Osteoblast (primary cell): ENCODE data around the gene SMC3. TPM values are rescaled to one million over a fixed set of nuclear protein-coding genes. Genes with fewer than 3 reads are reported as not detected.

Experiments
- DNase-seq: peaks from one replicate; pipeline ENCODE4 v3.0.0; 2011; ENCODE audit warnings: low spot score, mixed read lengths; ENCODE audit not compliant: insufficient read length; ENCODE audit errors: missing footprints
- H2AFZ ChIP-seq: 2 replicates; pipeline ENCODE4 v1.6.0; 2011; ENCODE audit warnings: mild to moderate bottlenecking, low read length
- H3K27ac ChIP-seq: 2 replicates; pipeline ENCODE4 v1.5.1; 2011; ENCODE audit warnings: mild to moderate bottlenecking, low read depth, low read length, moderate library complexity
- H3K27me3 ChIP-seq: 2 replicates; pipeline ENCODE4 v1.6.0; 2012; ENCODE audit warnings: mild to moderate bottlenecking, control low read depth, inconsistent platforms, low read length, moderate library complexity; ENCODE audit not compliant: insufficient read depth
- H3K36me3 ChIP-seq: 2 replicates; pipeline ENCODE4 v1.5.1; 2011; ENCODE audit warnings: mild to moderate bottlenecking, low read length, control low read depth, moderate library complexity; ENCODE audit not compliant: insufficient read depth
- H3K4me1 ChIP-seq: 2 replicates; pipeline ENCODE4 v1.5.1; 2011; ENCODE audit warnings: mild to moderate bottlenecking, low read length, control low read depth, moderate library complexity; ENCODE audit not compliant: insufficient read depth
- H3K4me2 ChIP-seq: 2 replicates; pipeline ENCODE4 v1.6.0; 2011; ENCODE audit warnings: mild to moderate bottlenecking, low read length; ENCODE audit not compliant: insufficient read depth
- H3K4me3 ChIP-seq: fragments of 200-600 bp; sonication (generic); 3 replicates; pipeline ENCODE4 v1.5.1; 2012; ENCODE audit warnings: mild to moderate bottlenecking, low read length, inconsistent platforms; ENCODE audit not compliant: insufficient read depth
- H3K79me2 ChIP-seq: 2 replicates; pipeline ENCODE4 v1.6.0; 2012; ENCODE audit warnings: mild to moderate bottlenecking, low read length, control low read depth, inconsistent platforms; ENCODE audit not compliant: insufficient read depth
- H3K9me3 ChIP-seq: 2 replicates; pipeline ENCODE4 v1.5.1; 2011; ENCODE audit warnings: low read depth, low read length, control low read depth
- H4K20me1 ChIP-seq: 2 replicates; pipeline ENCODE4 v1.6.0; 2012; ENCODE audit warnings: mild to moderate bottlenecking, low read length, control low read depth; ENCODE audit not compliant: insufficient read depth
- CTCF ChIP-seq: IDR thresholded peaks from 2 replicates; pipeline ENCODE4 v1.5.1; 2011; ENCODE audit warnings: mild to moderate bottlenecking, low read depth, low read length, moderate library complexity; ENCODE audit errors: extremely low read depth
- total RNA-seq: library from RNA; depleted of rRNA; stranded (reverse); fragments of >200 nt; gene quantifications from 2 replicates; pipeline ENCODE4 v1.2.3, GENCODE V29; 2012

Gene SMC3
- total RNA-seq, 1 donor: 20.3 TPM

GRCh38 chr10:110616493-110617033 lies 49.1 kb downstream of the SMC3 start:
- H3K4me2 ChIP-seq: no peak overlapping the region
- TF ChIP-seq CTCF: no peak
- H3K36me3 ChIP-seq: no peaks in the 10 kb centered on the region
- H3K4me1 ChIP-seq: no peaks in the 10 kb centered on the region
- H3K27ac ChIP-seq: no peak overlapping the region
- H2AFZ ChIP-seq: no peak overlapping the region
- no peaks in the 10 kb centered on the region for H3K9me3 ChIP-seq
- H3K4me3 ChIP-seq: no peak overlapping the region
- no peaks in the 10 kb centered on the region for H3K79me2 ChIP-seq
- H3K27me3 ChIP-seq: peaks cover 11% of the 10 kb centered on the region
- DNase-seq: no peak
- H4K20me1 ChIP-seq: no peaks in the 10 kb centered on the region

GRCh38 chr10:110617425-110618229 lies 50.1 kb downstream of the SMC3 start:
- Histone ChIP-seq H3K4me2 (no peak overlapping the region), H3K27me3 (peaks cover 7% of the 10 kb centered on the region)
- no peak for TF ChIP-seq CTCF

GRCh38 chr10:110618230-110618610 lies 50.7 kb downstream of the SMC3 start:
- no peak overlapping the region for H3K27ac ChIP-seq
- H3K9me3 ChIP-seq: no peaks in the 10 kb centered on the region
- H3K79me2 ChIP-seq: no peaks in the 10 kb centered on the region
- no peaks in the 10 kb centered on the region for H3K4me1 ChIP-seq
- no peaks in the 10 kb centered on the region for H3K36me3 ChIP-seq
- no peak overlapping the region for H2AFZ ChIP-seq
- no peak for TF ChIP-seq CTCF
- no peak for DNase-seq
- no peak overlapping the region for H3K4me2 ChIP-seq
- H4K20me1 ChIP-seq: no peaks in the 10 kb centered on the region
- no peak overlapping the region for H3K4me3 ChIP-seq
- peaks cover 4% of the 10 kb centered on the region for H3K27me3 ChIP-seq

More at GRCh38 chr10:110617425-110618229, 50.1 kb downstream of the SMC3 start:
- Histone ChIP-seq H3K36me3 (no peaks in the 10 kb centered on the region), H4K20me1 (no peaks in the 10 kb centered on the region), H2AFZ (no peak overlapping the region), H3K27ac (no peak overlapping the region), H3K9me3 (no peaks in the 10 kb centered on the region), H3K79me2 (no peaks in the 10 kb centered on the region), H3K4me1 (no peaks in the 10 kb centered on the region), H3K4me3 (no peak overlapping the region)
- no peak for DNase-seq
